Activated gamma-delta T cell treated with anti-CD3 and anti-CD28 coated beads, Interleukin-2, amount 50 U/mL, for 16 hours (primary cell): Measurements from ENCODE around the gene SOX1.

Experiments used
- DNase-seq: peaks from one replicate; pipeline ENCODE4 v3.0.0-alpha.2; 2020; ENCODE audit warnings: low read depth

The SOX1 gene

DNA sequence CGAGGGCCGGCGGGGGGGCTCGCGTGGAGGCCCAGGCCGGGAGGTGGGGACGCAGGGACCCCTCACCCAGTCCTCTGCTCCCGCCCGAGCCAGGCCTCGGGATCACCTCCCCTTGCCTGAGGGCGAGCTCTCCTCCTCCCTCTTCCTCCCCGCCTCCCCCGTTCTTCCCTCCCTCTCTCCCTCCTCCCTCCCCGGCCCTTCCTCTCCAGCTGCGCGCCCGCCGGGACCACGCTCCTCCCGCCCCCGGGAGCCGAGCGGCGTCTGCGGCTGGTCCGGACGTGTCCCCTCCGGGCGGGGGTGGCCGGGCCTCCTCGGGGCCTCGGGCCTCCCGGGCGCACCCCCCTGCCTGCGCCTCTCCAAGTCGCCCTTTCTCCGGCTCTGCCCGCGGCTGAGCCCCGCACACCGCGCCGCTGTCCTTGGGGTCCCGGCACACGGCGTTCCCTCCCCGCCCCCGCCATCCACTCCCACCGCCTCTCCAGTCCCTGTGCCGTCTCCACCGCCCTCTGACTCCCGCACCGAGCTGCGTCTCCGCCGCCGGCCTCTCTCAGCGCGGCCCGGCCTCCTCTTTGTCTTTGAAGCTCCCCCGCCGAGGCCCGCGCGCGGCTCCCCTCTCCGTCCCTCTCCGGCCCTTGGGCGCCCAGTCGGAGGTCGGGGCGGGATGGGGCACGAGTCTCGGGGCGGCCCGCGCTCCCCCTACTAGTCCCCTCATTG is 5.7 kb downstream of the SOX1 start:
- DNase-seq = no peak

DNA sequence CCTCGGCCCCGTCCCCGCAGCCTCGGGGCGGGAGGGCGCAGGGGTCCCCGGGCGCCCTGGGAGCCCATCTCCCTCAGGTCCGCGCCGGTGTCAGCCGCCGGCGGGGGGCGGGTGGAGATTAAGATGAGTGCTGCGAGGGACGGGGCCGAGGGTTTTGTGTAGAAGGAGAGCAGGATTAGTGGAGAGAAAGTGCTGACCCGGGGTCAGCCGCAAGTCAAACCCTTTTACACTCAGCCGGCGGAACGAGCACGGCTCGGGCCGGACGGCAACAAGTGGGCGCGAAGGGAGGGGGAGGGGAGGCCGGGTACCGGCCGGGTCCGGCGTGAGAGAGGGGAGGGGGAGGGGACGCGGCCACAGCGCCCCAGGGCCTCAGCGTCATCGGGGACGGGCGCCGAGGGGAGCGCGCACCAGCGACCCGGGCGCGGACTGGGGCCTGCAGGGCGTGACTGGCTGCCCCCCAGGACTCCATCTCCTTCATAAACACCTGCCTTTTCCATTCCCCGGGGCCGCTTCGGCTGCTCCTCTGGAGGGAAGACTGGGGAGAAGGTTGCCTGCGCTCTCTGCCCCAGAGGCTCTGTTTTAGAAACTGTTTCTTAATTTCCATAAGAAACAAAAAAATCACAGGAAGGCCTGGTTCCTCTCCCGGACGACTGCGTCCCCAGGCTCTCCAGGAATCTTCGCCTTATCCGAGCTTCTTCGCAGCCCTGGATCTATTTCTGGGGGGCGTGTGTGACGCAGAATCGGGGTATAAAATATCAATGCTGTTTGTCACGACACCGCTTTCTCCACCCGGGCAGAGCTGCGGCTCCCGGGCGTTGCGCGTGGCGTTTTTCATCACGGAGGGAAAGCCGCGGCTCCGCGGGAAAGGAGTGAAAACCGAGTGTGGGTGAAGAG is 6.5 kb downstream of the SOX1 start:
- no peak for DNase-seq

DNA sequence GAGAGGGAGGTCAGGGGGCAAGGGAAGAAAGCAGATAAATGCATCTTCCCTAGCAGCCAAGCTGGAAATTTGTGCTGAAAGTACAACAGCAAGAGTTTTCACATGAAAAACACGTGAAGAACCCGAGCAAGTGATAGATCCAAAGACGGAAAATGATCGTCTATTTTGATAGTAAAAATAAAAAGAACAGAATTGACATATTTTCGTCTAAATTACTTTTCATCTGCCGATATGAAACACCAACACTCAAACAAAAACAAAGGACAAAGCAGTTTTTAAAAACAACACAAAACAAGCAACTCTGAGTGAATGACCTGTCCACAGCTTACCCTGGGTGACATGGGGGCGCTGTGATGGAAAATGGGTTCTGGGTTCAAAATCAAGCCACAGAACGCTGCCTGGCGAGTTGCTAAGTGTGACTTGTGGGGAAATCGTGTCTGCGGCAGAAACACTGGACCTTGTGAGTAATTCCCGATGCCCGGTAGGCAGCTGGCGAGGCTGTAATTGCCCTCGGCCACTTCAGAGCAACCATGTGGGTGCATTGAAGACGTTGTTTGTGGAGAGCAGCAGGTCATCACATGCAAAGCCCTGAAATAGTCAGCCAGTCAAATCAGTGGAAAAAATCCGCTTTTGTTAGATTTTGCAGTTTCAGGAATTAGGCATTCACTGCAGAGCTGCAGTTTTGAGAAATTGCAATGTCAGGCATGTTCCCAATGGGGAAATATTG is 7.4 kb downstream of the SOX1 start:
- no peak for DNase-seq

DNA sequence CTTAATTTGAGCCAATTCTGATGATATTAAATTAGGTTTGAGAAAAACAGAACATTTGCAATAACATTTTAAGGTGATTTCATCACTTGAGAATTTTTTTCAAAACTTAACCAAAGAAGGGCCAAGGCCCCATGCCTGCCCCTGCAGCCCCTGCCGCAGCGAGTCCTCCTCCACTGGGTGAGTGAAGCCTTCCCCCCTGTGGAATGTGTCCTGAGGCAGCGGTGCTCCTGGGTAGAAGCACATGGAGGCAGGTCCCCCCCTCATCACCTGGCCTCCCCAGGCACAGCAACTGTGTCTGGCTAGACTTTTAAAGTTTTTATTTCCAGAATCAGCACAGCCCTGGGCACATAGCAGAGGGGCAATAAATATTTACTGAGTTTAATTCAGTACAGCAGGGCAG is 10.8 kb downstream of the SOX1 start:
- no peak for DNase-seq

DNA sequence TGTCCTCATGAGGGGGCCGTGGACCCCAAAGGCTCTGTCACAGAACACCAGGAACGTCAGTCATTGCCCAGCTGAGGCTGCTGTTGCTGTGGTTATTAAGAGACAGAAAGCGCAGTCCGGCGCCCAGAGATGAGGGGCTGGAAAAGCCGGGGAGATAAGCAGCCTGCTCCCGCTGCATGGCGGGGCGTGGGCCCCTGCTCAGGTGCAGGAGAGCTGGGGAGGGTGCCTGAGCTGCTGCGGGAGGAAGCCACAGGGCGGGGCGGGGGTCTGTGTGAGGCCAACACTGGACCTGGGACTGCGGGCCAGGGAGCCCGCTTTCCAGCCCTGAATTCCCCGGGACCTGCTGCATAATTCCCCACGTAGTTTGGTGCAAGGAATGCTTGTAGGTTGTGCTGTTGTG is 11.3 kb downstream of the SOX1 start:
- DNase-seq = no peak

DNA sequence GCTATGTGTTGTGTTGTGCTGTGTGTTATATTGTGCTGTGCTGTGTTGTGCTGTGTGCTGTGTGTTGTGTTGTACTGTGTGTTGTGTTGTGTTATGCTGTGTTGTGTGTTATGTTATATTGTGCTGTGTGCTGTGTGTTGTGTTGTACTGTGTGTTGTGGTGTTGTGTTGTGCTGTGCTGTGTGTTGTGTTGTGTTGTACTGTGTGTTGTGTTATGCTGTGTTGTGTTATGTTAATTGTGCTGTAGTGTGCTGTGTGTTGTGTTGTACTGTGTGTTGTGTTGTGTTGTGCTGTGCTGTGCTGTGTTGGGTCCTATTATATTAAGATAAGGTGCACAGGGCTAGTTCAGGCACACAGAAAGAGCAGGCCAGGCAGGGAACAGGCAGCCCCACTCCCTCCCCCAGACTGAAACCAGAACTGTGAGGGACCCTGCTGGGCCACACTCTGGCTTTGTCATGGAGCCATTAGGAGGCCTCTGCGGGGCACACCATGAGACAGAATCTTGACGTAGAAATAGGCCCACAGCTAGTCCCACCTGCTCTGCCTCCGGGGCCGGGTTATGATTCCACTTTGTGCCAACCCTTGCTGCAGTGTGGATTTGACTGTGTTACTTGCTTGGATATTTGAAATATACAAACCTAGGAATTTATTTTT is 12.1 kb downstream of the SOX1 start:
- no peak for DNase-seq

DNA sequence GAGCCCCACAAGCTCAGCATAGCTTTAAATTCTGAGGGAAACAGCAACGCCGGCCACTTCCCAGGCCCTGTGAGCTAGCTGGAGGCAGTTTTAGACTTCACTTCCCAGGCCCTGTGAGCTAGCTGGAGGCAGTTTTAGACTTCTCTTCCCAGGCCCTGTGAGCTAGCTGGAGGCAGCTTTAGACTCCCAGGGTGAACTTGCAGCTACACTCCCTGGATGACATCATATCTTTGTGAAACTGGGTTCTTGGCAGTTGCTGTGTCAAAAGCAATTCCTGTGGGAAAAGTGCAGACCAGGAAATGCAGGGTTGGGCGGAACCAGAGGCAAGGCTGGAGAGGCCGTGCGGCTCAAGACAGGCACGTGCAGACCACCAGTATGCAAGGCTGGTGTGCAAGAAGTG is 12.7 kb downstream of the SOX1 start:
- no peak for DNase-seq

DNA sequence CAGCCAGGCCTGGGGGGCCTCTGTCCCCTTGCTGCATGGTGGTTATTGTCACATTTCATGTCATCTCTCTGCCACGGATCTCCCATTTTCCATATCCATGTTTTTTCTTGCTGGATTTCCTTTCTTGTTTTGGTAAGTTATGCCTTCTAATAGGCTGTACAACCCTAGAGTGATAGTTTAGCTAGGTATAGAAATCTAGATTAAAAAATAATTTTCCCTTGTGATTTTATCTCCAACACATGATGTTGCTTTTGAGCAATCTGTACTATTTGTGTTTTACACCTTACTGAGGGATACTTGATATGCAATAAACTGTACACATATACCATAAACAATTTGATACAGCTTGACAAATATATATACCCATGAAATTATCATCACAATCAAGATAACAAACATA is 17.0 kb downstream of the SOX1 start:
- no peak for DNase-seq

DNA sequence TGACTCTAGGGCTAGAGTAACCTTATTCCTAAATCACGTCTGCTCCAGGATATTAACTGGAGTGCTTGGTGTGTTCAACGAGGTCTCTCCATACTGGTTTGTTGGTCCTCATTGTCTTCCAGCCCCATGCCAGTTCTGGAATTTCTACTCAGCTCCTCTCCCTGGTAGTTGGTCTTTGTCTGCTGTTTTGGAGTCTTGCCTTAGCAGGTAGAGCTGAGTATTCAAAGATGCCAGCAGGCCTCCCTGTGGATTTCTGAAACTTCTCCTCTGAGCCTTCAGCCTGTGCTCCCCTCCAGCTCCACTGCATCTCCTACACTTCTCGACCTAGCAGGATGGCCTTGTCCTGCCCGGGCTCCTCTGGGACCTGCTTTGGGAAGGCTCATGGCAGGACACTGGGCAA is 25.5 kb downstream of the SOX1 start:
- DNase-seq = no peak

DNA sequence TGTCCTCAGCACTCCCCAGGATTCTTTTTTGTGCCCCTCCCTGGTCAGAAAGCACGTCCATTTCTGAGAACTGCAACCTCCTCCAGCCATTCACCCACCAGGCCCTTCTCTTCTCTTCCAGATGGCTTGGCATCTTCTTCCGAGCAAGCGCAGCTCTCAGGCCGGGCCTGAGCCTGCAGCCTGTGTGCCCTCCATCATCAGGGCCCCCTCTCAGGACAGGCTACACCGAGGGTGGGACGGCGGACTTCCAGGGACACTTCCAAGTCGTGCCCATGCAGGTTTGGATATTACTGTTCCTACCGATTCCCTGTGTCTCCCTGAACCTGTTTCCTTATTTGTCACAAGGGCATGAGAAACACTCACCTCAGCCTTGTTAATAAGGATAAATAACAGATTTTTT is 28.4 kb downstream of the SOX1 start:
- no peak for DNase-seq

DNA sequence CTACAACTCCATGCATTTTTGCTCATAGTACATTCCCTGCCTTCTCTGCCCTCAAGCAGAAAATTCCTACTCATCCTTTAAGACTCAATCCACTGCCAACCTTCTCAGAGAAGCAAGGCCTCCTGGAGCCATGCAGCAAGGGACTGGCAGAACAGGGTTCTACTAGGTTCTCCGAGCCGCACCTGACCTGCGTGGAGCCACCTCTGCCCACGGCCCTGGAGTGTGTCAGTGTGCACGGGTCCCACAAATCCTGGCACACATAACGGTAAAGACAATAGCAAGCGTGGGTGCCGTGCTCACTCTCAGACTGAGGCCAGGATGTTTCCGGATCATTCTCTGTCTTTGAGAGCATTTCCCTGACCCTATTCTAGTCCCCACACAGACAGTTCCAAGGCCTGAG is 30.0 kb downstream of the SOX1 start:
- no peak for DNase-seq

DNA sequence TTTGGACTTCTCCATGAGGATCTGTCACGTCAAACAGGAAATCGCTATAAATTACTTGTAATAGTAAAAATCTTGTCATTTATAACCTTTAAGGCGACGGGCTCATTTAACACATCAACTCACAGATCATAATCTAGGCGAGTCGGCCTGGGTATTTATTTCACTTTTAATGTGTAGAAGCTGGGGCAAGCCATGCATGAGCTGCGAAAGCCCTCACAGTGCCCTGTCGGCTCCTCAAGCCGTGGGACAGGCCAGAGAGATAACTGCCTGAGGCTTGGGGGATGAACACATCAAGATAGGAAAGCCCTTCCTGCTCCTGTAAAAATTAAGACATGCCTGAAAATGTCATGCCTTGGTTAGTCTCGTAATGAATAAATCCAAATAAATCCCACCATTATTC is 30.8 kb downstream of the SOX1 start:
- no peak for DNase-seq

DNA sequence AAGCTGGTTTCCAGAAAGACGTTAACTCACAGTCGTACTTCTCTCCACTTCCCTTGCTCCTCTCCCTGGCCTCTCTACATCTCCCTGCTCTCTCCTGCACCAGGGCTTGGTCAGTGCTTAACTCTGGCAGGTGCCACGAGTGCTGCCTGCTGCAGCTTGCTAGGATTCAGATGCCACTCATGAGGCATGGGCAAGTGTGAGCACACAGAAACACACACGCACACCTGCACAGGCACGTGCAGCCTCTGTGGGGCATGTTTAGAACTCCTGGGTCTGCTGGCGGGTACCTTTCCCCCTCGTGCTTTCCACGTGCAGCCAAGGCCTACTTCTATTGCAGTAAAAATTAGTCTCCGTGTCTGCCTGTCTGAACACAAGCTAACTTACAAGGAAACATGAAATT is 31.8 kb downstream of the SOX1 start:
- DNase-seq = no peak

DNA sequence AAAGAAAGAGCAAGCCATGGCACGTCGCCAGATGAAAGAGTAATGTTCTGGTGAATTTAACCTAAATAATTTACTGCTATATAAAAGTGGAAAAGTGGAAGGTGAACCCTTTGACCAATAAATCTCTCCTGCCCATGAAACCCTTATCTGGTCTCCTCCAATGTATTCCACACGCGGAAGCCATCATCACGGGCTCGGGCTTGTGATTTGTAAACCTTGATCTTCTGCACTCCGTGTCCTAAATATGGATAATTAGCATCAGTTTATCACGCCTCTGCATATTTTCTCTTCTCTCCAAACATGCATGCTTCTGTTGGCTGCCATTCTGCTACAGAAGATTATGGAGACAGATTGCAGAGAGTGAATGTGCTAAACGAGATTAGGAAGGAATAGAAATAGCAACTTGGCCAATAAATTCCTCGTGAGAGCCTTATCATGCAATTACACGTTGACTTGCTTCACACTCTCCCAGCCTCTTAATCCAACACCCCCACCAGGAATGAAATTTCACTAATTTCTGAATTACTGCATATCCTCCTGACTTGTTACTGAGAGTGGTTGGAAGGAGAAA is 34.5 kb downstream of the SOX1 start:
- no peak for DNase-seq

DNA sequence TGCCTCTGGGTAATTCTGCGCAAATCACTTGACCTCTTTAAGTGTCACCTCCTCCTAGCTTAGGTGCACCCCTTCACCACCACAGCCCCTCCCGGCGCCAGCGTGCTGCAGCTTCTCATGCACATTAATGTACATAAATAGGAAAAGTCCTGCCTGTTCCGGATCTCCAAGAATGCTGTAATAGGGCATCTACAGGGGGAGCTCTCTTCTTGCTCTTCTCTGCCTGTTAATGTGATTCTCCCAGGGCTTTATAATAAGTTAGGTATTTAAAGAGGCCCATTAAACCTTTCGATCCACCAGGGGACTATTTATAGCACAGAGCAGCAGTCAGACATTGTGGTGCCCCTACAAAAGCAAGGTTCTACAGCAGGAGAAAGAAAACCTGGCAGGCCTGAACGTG is 35.3 kb downstream of the SOX1 start:
- no peak for DNase-seq

DNA sequence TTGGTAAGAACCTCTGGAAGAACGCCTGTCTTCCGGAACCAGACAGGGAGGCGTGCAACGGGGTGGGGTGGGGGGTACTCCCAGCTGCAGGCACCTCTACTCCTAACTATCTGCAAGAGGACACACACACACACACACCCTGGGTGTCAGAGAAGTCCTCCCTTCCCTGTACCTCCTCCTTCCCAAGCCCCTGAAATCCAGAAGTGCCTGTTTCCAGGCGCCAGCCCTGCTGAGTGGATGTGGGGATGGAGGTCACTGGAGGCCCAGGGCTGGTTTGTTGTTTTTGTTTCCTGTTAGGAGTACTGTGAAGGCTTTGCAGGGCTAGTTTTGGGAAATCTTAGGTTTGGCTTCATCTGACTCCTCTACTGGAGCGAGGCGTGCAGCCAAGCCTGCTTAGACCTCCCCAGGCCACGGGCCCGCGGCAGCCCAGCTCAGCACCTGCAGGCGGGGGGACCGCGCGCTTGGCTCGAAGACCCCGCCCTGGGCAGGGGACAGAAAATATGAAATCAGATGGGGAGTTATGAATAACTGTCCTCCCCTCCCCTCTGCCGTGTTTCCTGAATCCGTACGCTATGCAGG is 36.4 kb downstream of the SOX1 start:
- no peak for DNase-seq

DNA sequence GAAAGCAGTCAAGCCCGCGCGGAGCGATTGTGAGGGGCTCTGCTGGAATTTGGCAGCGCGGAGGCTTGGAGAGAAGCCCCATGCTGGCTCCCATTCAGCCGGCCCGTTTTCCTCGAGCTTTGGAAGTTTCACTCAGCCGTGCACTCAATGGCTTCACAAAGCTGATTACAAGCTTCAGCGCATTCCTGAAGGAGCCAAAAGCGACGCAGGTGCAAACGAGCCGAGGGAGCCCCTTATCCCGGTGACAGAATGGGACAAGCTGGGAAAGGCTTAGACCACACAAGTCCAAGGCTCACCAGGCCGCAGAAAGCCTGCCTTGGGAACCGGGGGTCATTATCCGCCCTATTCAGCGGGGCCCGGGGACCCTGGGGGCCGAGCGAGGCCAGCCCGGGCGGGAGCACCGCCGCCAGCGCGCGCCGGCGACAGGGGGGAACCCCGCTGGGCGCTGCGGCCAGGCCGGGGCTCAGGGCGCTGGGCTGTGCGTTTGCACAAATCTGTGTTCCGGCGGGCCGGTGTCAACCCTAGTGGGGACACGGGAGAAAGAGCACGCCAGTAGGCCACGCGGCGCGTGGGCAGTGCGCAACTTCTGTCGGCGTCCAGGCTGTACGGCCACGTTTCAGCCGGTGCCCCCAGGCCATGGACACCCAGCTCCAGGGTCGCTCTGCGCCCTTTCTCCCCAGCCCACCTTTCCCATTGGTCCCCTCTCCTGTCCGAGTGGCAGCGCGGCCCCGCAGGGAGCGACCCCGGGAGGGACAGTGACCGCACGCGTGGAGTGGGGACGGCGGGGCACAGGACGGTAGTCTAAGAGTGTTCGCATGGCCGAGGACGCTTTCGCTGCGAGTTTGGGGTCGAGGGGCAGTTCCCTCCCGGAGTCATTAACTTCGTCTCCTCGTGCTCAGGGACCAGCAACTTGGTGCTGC is 37.3 kb downstream of the SOX1 start:
- DNase-seq = no peak

DNA sequence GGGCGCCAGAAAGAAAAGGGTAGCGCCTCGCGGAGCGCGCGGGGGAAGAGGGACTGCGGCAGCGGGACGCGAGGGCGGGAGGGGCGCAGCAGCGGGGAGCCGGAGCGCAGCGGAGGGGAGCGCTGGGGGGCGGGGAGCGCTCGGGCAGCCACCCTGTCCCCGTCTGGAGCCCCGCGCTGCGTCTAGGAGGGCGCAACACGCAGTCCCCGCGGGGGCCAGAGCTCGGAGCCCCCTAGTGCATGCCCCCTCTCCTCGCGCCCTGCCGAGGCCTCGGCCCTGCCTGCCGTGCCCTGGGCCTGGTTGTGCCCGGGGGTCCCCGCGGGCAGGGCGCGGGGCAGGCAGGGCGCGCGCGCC is 37.9 kb downstream of the SOX1 start:
- DNase-seq = no peak

DNA sequence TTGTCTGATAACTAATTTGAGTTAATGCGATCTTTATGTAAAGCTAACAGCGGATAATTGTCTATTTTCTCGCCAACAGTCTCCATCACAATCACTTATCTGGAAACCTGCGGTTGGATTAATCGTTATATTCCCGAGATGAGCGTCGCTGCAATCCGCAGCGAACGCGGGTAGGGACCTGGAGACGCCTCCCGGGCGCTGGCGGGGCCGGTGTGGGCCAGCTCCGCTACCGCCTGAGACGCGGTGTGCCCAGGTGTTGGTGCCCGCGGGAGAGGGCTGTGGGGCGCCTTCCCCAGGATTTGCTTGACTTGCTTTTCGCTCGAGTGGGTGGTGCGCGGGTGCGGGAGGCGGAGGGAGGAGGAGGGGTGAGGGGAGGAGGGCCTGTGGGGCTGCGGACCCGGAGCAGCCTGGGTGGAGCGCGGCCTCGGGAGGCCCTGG is 38.3 kb downstream of the SOX1 start:
- DNase-seq = no peak

DNA sequence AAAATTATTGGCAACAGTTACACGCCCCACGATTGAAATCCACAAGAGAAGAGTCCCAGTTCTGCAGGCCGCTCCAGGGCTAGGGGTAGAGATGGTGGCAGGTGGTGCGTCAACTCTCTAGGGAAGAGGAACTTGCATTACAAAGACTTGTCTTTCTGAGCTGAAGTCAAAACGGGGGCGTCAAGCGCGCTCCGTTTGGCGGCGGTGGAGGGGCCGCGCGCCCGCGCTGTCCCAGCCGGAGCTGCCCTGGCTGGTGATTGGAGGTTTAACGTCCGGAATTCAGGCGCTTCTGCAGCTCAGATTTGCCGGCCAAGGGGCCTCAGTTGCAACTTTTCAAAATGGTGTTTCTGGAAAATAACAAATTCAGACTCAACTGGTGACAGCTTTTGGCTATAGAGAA is 38.9 kb downstream of the SOX1 start:
- DNase-seq = no peak
